H1 (cell line): Measurements from ENCODE around the gene PTPN7.

Source experiments
- CHD2 ChIP-seq: IDR thresholded peaks from 2 replicates; pipeline ENCODE4 v1.6.1; 2012; ENCODE audit warnings: low read length, improper control_type of control experiment
- EP300 ChIP-seq, 2 experiments: IDR thresholded peaks; 1 replicate in 1 of 2; 2 replicates in 1 of 2; pipeline ENCODE4 v1.6.1; 2011 to 2012; ENCODE audit warnings: low read depth in 2 of 2, low read length in 2 of 2, mild to moderate bottlenecking in 2 of 2, borderline replicate concordance in 1 of 2, inconsistent platforms in 1 of 2, moderate library complexity in 1 of 2
- EZH2 ChIP-seq: fragments of 200-600 bp; sonication (generic); IDR thresholded peaks from 2 replicates; pipeline ENCODE4 v1.7.1; 2012; ENCODE audit warnings: low read depth, mild to moderate bottlenecking, moderate library complexity, low read length, inconsistent platforms; ENCODE audit not compliant: severe bottlenecking
- GABPA ChIP-seq: IDR thresholded peaks from 2 replicates; pipeline ENCODE4 v1.6.1; 2011; ENCODE audit warnings: mild to moderate bottlenecking, low read length, moderate library complexity, borderline replicate concordance; ENCODE audit not compliant: insufficient read depth
- JUND ChIP-seq: IDR thresholded peaks from 2 replicates; pipeline ENCODE4 v1.6.1; 2011; ENCODE audit warnings: mild to moderate bottlenecking, improper control_type of control experiment, low read length
- POLR2A ChIP-seq, 2 experiments: IDR thresholded peaks; 1 replicate in 1 of 2; 2 replicates in 1 of 2; pipeline ENCODE4 v1.6.1; 2011; ENCODE audit warnings: low read depth in 2 of 2, low read length in 2 of 2, mild to moderate bottlenecking in 2 of 2; ENCODE audit errors: control extremely low read depth in 1 of 2
- POLR2AphosphoS5 ChIP-seq: IDR thresholded peaks from 2 replicates; pipeline ENCODE4 v1.6.1; 2011; ENCODE audit warnings: low read depth, low read length
- RAD21 ChIP-seq, 2 experiments: IDR thresholded peaks in 1 of 2; conservative IDR thresholded peaks in 1 of 2; 2 replicates each; pipeline ENCODE4 v1.6.1; 2011; ENCODE audit warnings: low read depth in 2 of 2, low read length in 2 of 2, improper control_type of control experiment in 1 of 2, inconsistent platforms in 1 of 2, mild to moderate bottlenecking in 1 of 2, moderate library complexity in 1 of 2
- TAF1 ChIP-seq: IDR thresholded peaks from 2 replicates; pipeline ENCODE4 v1.6.1; 2011; ENCODE audit warnings: mild to moderate bottlenecking, low read depth, low read length
- TEAD4 ChIP-seq: IDR thresholded peaks from 2 replicates; pipeline ENCODE4 v1.6.1; 2012; ENCODE audit warnings: low read depth, low read length, inconsistent platforms, mixed read lengths
- TF ChIP-seq, protein P1 (sequence below), 3 experiments: IDR thresholded peaks; 1 replicate in 2 of 3; 2 replicates in 1 of 3; pipeline versions ENCODE4 v1.5.1 to v1.6.1; 2011; ENCODE audit warnings: low read length in 3 of 3, mild to moderate bottlenecking in 3 of 3, inconsistent platforms in 2 of 3, low read depth in 1 of 3, moderate library complexity in 1 of 3; ENCODE audit not compliant: insufficient read depth in 1 of 3; ENCODE audit errors: control extremely low read depth in 1 of 3
- TF ChIP-seq, protein P2 (sequence below): IDR thresholded peaks from 2 replicates; pipeline ENCODE4 v1.6.1; 2012; ENCODE audit warnings: inconsistent platforms

DNA sequence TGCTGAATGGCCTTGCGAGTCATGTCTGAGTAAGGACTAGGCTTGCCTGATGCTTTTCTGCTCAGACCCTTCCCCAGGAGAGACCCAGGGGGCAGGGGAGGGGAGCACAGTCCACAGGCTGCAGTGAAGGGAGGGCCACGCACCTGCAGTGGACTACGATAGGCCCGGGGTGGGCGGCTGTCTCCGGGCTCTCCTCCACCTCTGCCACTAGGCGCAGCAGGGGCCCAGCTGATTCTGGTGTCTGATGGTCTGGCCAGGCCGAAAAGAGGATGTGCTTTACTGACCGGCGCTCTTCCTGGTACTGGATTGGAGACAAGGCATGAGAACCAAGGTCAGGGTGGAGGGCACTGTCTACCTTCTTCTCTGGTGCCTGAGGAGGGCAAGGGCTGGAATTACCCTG lies 8.0 kb downstream of the PTPN7 start:
- TF ChIP-seq TEAD4 (no peak), EP300 (IDR thresholded peaks at IDR 0.05; ENCODE audit: borderline replicate concordance in 1 of 2, low read depth in 2 of 2, low read length in 2 of 2) (no peak), GABPA (no peak), POLR2A (IDR thresholded peaks at IDR 0.05; ENCODE audit: control extremely low read depth in 1 of 2, low read depth in 2 of 2, low read length in 2 of 2) (no peak), CHD2 (no peak), JUND (no peak), POLR2AphosphoS5 (no peak), RAD21 (IDR thresholded peaks at IDR 0.05 in 1 of 2, conservative IDR thresholded peaks at IDR 0.05 in 1 of 2; ENCODE audit: low read depth in 2 of 2, low read length in 2 of 2) (no peak), EZH2 (no peak), TAF1 (no peak)
- TF ChIP-seq, protein P1, sequence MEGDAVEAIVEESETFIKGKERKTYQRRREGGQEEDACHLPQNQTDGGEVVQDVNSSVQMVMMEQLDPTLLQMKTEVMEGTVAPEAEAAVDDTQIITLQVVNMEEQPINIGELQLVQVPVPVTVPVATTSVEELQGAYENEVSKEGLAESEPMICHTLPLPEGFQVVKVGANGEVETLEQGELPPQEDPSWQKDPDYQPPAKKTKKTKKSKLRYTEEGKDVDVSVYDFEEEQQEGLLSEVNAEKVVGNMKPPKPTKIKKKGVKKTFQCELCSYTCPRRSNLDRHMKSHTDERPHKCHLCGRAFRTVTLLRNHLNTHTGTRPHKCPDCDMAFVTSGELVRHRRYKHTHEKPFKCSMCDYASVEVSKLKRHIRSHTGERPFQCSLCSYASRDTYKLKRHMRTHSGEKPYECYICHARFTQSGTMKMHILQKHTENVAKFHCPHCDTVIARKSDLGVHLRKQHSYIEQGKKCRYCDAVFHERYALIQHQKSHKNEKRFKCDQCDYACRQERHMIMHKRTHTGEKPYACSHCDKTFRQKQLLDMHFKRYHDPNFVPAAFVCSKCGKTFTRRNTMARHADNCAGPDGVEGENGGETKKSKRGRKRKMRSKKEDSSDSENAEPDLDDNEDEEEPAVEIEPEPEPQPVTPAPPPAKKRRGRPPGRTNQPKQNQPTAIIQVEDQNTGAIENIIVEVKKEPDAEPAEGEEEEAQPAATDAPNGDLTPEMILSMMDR (IDR thresholded peaks at IDR 0.05; ENCODE audit: control extremely low read depth in 1 of 3, insufficient read depth in 1 of 3, low read depth in 1 of 3, low read length in 3 of 3): no peak
- TF ChIP-seq, protein P2, sequence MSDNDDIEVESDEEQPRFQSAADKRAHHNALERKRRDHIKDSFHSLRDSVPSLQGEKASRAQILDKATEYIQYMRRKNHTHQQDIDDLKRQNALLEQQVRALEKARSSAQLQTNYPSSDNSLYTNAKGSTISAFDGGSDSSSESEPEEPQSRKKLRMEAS: no peak
